GM12892 (cell line): ENCODE measurements around the gene EID2B.

Source experiments
- POLR2A ChIP-seq: IDR thresholded peaks from 2 replicates; pipeline ENCODE4 v1.6.1; 2011; ENCODE audit warnings: low read depth, low read length, control low read depth
- POLR2AphosphoS5 ChIP-seq: IDR thresholded peaks from 2 replicates; pipeline ENCODE4 v1.6.1; 2011; ENCODE audit warnings: low read depth, low read length, control low read depth

DNA sequence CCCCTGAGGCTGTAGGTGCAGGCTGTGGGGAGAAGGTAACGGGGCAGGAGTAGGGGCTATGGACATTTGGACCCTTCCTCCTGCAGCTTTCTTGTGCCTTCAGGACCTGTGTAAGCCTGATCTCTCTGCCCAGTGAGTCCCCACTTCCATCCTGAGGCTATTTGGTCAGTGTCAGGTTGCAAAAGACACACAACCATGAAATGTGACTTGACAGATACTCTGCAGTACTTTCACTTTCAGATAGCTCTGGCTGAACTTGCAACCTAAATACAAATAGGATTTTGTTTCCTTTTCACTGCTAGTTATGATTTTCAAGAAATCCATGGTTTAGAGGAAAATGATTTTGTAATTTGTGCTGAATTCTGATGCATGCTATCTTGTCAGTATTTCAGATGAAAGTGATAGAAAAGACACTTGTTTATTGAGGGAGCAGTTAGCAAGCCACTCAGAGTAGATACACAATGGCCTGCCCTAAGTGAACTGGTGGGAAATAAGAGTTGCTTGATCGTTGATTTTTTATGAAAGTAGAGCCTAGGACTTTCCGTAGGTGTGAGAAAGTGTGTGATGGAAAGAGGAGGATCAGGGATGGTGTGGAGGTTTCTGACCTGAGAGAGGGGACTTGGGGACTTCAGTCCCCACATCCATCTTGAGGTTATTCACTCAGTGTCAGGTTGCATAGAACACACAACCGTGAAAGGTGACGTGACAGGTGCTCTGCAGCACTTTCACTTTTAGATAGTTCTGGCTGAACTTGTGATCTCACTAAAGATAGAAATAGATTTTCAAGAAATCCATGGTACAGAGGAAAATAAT is 25.4 kb upstream of the EID2B start:
- no peak for TF ChIP-seq POLR2AphosphoS5
- no peak for TF ChIP-seq POLR2A
